Activated CD4-positive, alpha-beta T cell treated with anti-CD3 and anti-CD28 coated beads for 48 hours (primary cell): ENCODE measurements around the gene UBASH3B.
A peak's percentile ranks its signal among the peaks of the same experiment; 100 is the strongest.

Experiments
- DNase-seq: peaks from one replicate; pipeline ENCODE4 v3.0.0-alpha.2; 2020

Gene UBASH3B

GRCh38 chr11:122681070-122681469, 25.5 kb downstream of the UBASH3B start:
- no peak for DNase-seq

GRCh38 chr11:122681735-122682134, 26.2 kb downstream of the UBASH3B start:
- no peak for DNase-seq

- no peak for DNase-seq
These were observed 26.9 kb downstream of the UBASH3B start for GRCh38 chr11:122682464-122682863.

- DNase-seq: no peak
These were observed 29.5 kb downstream of the UBASH3B start for GRCh38 chr11:122685041-122685440.

- DNase-seq: no peak
These were observed 30.6 kb downstream of the UBASH3B start for GRCh38 chr11:122686111-122686510.

- DNase-seq: no peak
These were observed 34.9 kb downstream of the UBASH3B start for GRCh38 chr11:122690384-122690783.

GRCh38 chr11:122690801-122691548, 35.5 kb downstream of the UBASH3B start:
- no peak for DNase-seq

- no peak for DNase-seq
These were observed 36.1 kb downstream of the UBASH3B start for GRCh38 chr11:122691549-122692150.

- no peak for DNase-seq
These were observed 36.9 kb downstream of the UBASH3B start for GRCh38 chr11:122692444-122692843.

GRCh38 chr11:122695076-122695615, 39.6 kb downstream of the UBASH3B start:
- DNase-seq: no peak

GRCh38 chr11:122696662-122697061, 41.1 kb downstream of the UBASH3B start:
- DNase-seq: peak; percentile 80

- DNase-seq: peak; percentile 34
These were observed 42.2 kb downstream of the UBASH3B start for GRCh38 chr11:122697636-122698167.

- no peak for DNase-seq
These were observed 42.9 kb downstream of the UBASH3B start for GRCh38 chr11:122698392-122698791.

- no peak for DNase-seq
These were observed 45.1 kb downstream of the UBASH3B start for GRCh38 chr11:122700666-122701065.

GRCh38 chr11:122701143-122701542, 45.6 kb downstream of the UBASH3B start:
- peak; percentile 20 for DNase-seq

GRCh38 chr11:122703541-122704272, 48.2 kb downstream of the UBASH3B start:
- peak; percentile 70 for DNase-seq

- DNase-seq: no peak
These were observed 49.9 kb downstream of the UBASH3B start for GRCh38 chr11:122705396-122705795.

- no peak for DNase-seq
These were observed 51.0 kb downstream of the UBASH3B start for GRCh38 chr11:122706291-122707088.

GRCh38 chr11:122707111-122707510, 51.6 kb downstream of the UBASH3B start:
- no peak for DNase-seq

GRCh38 chr11:122707901-122708300, 52.4 kb downstream of the UBASH3B start:
- no peak for DNase-seq

GRCh38 chr11:122709039-122709760, 53.7 kb downstream of the UBASH3B start:
- no peak for DNase-seq

GRCh38 chr11:122711362-122711761, 55.8 kb downstream of the UBASH3B start:
- DNase-seq: no peak
